OCI-M2 (cell line): Measurements from ENCODE around the gene RASAL2.
"Not testable (repeated sequence)": the region's sequence is repeated elsewhere in the genome, so short reads cannot be mapped to it uniquely, and the experiment has no call there.

Source experiments
- DNase-seq: peaks from one replicate; lab custom pipeline; 2025; ENCODE audit not compliant: unreplicated experiment; lab: John Stamatoyannopoulos, UW

Gene RASAL2

DNA sequence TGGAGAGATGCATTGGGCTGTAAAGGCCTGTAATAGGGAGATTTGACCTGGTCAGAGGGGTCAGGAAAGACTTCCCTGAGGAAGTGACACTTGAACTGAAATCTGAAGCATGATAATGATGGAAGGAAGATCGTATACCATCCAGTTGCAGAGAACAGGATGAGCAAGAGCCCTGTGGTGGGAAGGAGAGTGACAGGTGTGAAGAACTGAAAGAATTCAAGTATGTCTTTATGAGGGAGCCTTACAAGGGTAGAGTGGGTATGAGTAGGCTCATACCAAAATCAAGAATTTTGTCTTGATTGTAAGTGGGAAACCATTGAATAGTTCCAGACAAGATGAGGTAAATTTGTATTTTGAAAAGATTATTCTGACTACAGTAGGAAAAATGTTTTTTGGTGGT lies 129.4 kb downstream of the RASAL2 start:
- DNase-seq, result no peak

DNA sequence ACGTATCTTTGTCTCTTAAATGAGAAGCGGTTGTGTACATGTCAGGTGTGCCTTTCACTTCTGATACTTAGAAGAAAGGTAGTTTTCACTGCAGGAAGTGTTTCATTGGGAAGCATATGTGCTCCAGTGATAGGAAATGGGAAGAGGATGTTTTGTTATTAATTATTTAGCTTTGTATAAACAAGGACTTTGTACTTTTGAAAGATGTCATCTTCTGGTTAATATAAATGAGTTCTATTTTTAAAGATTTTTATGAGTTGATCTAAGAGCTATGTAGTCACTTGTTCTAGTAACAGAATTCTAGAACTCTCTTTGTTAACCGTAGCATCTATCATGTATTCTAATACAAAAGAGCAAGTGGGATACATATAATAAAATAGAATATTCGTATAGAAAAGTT lies 130.5 kb downstream of the RASAL2 start:
- DNase-seq, result no peak

DNA sequence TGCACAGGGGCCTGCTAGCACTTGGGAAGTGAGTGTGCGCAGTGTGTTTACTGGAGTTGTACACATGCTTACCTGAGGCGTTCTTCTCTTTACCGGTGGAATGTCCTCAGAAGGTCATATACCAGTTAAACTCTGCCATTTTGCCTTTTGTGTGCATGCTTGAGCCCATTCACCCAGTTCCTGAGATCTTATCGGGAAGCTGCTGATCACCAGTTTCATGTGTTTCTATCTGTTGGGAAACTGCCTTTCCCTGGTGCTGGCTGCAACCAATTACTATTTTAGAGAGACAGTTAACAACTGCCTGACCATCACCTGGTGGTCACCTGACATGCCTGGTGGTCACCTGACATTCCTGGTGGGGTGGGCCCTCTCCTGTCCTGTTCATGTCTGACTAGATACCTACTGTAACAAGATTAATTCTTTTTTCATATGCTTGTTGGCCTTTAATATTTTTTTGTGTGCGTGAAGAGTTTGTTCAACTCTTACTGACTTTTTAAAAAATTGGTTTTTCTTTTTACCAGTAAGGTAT lies 137.0 kb downstream of the RASAL2 start:
- DNase-seq, result no peak

DNA sequence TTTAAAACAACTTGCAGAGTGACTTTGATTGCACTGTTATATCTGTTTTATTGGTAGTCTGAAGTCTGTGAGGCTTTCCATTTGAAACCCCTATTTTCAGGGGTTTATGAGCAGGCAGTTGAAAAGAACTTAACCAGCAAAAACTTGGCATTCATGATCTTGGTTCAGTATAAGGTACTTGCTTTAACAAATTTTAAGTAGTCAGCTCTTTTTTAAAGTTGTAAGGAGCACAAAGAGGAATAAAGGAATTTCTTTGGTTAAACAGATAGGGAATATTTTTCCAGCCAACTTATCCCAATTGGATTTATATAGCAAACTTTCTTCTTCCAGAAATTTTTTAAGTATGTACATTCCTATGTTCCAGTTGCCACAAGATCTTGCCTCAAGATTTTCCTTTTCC lies 138.2 kb downstream of the RASAL2 start:
- DNase-seq, result no peak

DNA sequence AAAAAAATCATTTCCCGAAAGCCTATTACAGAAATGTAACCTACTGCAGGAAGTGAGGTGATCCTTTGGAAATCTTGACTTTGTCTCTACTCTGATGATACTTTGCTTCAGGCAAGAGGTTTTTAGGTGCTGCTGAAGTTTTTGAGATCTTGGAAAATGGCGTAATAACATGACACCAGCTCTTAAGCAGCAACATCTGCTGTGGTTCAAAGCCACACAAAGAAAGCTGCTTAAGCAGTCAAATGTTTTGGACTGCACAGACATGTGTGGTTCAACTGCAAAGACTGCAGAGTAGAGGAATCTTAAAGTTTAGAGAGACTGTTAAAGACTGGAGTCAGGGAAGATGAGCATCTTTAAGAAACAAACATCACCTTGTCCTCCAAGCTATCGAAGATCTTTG lies 139.0 kb downstream of the RASAL2 start:
- no peak for DNase-seq

DNA sequence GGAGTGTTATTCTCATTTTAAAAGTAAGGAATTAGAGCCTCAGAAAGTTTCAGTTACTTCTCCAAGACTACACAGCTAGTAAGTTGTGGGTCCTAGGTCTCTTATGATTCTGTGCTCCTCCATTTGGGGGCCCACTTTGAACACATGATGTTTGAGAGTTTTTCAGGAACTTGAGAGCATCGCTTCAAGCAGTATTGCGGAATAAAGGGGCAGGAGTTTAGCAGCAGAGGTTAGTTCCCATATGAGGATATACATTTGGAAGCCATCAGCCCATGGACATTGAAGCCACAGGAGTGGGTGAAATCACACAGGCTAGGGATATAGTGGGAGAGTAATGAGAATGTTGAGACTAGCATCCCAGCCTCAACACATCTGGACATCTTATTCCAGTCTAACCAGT lies 143.2 kb downstream of the RASAL2 start:
- DNase-seq, result no peak

DNA sequence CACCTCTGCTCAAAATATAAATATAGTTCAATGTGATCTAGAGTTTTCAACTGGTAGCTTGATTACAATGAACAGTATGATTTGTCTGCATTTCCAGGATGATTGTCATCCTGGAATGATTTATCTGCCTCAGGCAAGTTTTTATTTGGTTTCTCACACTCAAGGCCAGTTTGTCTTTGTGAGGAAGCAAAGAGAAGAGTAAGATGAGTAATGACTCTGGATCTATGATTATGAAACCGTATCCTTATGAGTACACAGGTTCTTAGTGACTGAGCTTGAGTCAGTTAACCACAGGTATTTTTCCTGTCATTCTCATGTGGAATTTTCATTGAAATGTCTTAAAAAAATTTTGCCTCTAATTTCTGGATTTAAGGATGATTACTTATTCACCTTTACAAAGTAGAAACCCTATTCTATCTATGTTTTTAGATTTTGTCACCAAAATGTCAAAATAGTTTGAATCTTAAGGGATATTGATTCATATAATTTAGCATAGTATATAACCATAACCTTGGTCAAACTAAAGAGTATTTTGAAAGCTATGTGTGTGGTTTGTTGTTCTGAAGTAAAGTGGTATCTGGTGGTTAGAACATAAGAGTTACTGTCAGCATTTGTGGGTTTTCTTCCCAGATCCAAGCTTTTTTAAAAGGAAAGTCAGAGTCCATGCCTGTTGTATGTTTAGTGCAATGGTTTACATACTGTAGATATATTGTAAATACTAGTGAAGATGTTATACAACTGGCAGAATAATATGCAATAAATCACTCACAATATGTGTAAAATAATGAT lies 145.0 kb downstream of the RASAL2 start:
- DNase-seq, result no peak

DNA sequence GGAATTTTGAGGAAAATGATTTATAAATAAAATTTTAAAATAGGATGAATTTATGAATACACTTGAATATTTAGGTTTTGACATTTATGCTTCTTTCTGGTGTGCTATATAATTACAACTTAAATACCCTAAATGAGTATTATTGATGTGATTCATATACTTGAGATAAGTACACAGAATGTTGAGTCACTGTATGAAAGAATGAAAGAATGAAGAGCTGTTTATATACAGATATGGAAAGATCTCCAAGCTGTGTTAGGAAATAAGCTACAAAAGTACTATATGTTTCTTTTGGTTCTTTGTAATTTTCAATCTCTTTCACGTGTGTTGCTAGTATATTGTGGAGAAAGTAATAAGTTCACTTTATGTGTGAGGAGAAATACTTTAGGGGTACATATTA lies 147.2 kb downstream of the RASAL2 start:
- DNase-seq, result no peak

DNA sequence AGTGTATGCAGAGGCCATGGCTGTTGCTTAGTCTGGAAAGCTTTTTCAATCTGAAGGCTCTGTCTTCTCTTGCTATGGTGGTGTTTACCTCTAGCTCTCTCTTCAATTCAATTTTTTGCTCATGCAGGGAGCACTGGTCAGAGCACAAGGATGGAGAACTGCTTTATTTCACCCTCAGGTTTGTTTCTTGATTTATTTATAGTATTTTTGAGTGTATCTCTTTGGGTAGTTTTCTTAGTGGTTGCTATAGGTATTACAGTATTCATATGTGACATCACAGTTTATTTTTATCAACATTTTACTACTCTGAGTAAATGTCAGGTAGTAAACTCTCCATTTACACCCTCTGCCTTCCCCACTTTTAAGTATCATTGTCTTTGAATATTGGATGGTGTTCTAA lies 147.9 kb downstream of the RASAL2 start:
- no peak for DNase-seq

DNA sequence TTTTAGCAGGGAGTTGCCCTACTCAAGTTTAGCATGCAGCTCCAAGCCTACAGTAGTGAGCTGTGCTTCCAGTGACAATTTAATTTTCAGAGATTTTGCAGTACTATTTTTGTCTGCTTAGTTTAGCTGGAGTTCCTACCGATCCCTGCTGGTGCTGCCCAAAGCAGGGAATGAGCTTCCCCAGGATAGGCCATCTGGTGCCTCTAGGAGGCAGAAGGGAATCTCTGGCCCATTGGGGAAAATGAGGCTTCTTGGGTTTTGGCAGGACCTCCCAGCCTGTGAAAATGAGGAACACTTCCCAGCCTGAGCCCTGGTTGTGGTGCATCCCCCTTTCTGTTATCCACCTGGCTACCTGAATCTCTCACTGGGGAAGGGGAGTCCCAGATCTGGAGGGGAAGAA lies 149.2 kb downstream of the RASAL2 start:
- no peak for DNase-seq

DNA sequence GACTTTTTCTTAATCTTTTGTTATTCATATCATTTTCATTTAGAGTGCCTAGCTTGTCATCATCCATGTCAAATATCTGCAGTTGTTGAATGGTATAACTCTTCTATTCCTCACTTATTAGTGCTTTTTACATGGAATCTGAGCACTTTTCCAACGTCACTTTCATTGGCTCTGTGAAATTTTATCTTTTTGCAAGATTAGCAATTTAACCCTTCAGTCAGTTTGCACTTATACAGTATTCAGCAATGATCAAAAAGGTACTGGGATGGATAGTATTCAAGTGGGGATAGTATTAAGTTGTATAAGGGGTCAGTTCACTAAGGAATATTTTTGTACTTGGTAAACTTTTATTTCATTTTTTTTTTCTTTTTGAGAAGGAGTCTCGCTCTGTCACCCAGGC lies 150.0 kb downstream of the RASAL2 start:
- no peak for DNase-seq

DNA sequence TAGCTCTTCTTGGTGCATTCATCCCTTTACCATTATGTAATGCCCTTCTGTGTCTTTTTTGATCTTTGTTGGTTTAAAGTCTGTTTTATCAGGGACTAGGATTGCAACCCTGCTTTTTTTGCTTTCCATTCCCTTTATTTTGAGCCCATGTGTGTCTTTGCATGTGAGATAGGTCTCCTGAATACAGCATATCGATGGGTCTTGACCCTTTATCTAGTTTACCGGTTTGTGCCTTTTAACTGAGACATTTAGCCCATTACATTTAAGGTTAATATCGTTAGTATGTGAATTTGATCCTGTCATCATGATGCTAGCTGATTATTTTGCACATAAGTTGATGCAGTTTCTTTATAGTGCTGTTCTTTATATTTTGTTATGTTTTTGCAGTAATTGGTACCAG lies 154.4 kb downstream of the RASAL2 start:
- DNase-seq, result not testable (repeated sequence)

DNA sequence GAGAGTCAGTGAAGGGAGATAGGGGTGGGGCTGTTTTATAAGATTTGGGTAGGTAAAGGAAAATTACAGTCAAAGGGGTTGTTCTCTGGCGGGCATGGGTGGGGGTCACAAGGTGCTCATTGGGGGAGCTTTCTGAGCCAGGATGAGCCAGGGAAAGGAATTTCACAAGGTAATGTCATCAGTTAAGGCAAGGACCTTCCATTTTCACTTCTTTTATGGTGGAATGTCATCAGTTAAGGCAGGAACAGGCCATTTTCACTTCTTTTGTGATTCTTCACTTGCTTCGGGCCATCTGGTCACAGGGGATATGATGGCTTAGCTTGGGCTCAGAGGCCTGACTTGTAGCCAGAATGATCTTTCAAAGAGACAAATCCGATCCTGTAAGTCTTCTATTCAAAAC lies 159.7 kb downstream of the RASAL2 start:
- DNase-seq, result not testable (repeated sequence)

DNA sequence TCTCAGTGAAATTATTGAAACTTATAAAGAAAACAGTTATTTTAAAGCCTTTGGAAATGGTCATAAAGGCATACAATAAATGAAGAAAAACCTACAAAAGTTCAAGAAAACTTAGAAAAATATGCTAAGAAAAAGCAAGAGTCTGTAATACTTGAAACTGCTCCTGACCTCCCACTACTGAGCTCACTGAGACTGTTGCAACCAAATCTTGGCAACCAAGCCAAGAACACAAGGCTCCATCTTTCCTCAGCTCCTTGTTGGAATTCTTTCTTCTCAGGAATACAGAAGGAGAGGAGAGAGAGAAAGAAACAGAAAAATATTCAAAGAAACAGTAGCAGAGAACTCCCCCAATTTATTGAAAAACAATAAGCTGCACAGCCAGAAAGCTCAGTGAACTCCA lies 160.5 kb downstream of the RASAL2 start:
- DNase-seq, result no peak

DNA sequence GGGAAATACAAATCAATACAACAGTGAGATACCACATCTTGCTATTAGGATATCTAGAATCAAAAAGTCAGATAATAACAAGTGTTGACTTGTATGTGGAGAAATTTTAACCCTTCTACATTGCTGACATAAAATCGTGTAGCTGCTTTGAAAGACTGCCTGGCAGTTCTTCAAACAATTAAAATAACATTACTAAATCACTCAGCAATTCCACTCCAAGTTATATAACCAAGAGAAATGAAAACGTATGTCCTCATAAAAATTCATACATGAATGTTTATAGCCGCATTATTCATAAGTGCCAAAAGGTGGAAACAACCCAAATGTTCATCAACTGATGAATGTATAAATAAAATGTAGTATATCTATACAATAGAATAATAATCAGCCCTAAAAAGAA lies 164.6 kb downstream of the RASAL2 start:
- DNase-seq, result no peak

DNA sequence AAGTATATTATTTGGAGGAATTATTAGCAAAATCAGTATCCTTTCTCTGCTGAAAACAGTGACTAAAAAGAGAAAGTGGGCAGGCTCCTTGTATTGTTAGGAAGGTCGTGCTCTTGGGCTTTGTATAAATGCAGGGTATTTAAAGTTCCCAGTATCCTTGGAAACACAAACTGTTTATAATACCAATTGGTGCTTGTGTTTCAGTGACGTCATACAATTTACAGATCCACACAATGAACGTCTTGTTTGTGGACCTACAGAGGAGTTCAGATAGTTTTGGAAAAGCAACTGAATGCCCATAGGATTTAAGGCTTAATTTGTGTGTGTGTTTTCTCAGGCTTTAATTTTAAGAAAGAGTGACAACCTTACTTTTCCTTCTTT lies 168.2 kb downstream of the RASAL2 start:
- DNase-seq, result no peak

DNA sequence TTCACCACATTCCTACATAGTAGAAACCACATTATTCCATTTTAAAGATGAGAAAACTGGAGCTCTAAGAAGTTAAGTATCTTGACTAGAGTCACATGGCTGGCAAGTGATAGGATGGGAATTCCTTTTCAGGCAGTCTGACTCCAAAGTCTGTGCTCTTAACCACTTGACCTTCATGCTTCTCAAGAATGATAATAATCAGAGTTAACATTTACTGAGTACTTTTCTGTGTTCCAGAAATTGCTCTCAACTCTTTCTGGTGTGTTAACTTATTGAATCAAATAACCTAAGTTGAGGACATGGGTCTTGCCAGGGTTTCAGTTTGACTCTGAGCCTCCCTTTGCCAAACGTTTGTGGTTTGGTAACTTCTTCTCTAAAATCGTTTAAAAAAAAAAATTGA lies 169.4 kb downstream of the RASAL2 start:
- DNase-seq, result no peak

DNA sequence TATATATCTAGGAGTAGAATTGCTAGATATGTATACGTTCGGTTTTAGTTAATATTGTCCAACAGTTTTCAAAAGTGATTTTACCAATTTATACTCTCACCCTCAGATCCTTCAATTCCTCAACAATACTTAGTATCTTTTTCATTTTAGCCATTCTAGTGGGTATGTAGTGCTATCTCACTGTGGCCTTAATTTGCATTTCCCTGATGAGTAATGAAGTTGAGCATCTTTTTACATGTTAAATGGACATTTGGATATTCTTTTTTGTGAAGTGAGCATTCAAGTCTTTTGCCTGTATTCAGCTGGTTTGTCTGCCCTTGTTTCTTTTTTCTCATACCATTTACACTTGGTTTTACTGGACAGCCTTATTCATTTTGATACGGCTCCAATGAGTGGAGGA lies 172.2 kb downstream of the RASAL2 start:
- no peak for DNase-seq

DNA sequence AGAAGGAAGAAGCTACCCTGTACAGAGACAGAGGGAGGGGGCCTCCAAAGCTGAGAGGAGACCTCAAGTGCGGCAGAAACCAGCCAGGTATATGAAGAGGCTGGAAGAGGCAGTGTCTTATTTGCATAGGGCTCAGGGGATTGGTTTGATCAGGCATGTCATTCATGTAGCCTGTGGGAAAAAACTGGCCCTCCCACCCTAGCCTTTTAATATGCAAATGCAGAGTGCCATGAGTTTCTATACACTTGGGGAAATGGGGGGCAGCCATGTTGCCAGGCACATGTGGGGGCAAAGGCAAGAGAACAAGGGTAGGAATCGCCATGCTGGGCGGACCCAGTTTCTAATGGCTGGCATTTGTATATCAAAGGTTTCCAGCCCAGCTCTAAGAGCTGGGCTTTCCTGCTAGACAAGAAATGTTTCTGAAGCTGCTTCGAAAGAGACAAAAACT lies 172.7 kb downstream of the RASAL2 start:
- no peak for DNase-seq

DNA sequence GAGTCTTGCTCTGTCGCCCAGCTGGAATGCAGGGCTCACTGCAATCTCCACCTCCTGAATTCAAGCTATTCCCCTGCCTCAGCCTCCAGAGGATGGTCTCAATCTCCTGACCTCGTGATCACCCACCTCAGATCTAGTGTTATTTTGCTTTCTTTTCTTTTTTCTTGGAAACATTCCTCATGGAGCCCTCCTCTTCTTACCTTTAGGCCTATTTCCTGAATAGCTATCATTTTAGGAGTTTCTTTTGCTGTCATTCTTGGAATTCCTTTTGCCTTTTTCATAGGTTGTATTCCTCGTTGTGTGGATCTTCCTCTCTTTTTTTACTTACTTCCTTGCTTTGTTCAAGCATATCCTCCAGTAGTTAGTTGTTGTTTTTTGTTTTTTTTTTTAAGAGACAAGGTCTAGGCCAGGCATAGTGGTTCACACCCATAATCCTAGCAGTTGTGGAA lies 173.8 kb downstream of the RASAL2 start:
- DNase-seq, result no peak

DNA sequence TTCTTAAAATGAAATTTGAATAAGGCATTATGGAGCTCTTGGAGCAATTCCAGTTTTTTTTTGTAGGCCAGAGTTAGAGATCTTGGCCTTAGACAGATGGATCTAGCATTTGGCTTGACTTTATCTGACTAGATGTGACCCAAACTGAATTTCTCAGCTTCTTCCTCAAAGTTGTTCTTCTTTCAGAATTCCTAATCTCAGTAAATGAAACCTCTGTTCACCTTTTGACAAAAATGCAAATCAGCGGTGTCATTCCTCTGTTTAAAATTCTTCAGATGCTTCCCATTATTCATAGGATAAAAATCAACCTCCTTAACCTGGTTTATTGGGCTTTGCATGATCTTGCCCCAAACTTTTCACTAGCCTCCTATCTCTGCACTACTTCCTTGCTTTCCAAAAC lies 177.6 kb downstream of the RASAL2 start:
- DNase-seq, result no peak

DNA sequence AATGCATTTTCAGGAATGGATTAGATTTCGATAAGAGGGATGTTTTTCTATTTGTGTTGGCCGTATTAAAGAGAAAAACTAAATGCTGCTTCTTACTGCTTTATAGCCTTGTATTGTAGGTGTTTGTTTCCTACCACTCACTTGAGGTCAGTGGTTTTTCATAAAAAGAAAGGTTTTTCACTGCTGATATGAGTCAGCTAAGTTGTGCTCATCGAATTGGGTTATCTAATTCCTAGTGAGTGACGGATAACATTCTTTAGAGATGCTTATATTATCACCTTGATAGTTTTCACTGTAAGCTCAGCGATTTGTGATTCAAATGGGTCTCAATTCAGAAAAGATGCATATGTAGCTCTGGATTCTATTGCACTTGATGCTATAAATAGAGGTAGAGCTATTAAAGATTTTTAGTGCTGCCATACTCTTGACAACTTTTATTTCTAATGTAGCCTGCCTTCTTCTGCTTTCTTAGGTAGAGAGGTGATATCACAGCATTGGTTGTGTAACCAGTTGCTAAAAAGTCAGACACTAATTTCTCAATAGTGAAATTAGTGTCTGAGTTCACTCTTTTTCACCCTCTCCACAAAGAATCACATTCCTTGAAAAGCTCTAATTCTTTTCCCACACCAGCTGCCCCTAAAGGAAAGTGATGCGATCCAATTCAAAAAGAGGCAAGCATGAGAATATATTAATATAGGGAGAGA lies 180.0 kb downstream of the RASAL2 start:
- DNase-seq, result no peak
